ENCODE measurements around the gene ZNF205. TPM values are rescaled to one million over a fixed set of nuclear protein-coding genes. Genes with fewer than 3 reads are reported as not detected.
A peak's percentile ranks its signal among the peaks of the same experiment; 100 is the strongest.

ZNF205 gene
- total and polyA plus RNA-seq, 2 of the 13 experiments (the other 11 are each of a cell fraction or from before 2014, with no cell fraction given): 5.8 to 10.2 TPM

- TF ChIP-seq, protein P1, sequence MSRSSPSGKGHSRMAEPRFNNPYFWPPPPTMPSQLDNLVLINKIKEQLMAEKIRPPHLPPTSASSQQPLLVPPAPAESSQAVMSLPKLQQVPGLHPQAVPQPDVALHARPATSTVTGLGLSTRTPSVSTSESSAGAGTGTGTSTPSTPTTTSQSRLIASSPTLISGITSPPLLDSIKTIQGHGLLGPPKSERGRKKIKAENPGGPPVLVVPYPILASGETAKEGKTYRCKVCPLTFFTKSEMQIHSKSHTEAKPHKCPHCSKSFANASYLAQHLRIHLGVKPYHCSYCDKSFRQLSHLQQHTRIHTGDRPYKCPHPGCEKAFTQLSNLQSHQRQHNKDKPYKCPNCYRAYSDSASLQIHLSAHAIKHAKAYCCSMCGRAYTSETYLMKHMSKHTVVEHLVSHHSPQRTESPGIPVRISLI (CRISPR knock-in tag; IDR thresholded peaks at IDR 0.05; ENCODE audit: borderline replicate concordance): peak; percentile 49; the same call in 1 of the 2 replicates
- TF ChIP-seq ZBTB2 (CRISPR knock-in tag; IDR thresholded peaks at IDR 0.05; ENCODE audit: low read depth) (peak; percentile 92), NFAT5 (CRISPR knock-in tag; IDR thresholded peaks at IDR 0.05) (no peak), HNRNPK (IDR thresholded peaks at IDR 0.05; ENCODE audit: low read depth, low read length, poor library complexity, severe bottlenecking) (peak; percentile 35), ZMYM4 (CRISPR knock-in tag; IDR thresholded peaks at IDR 0.05) (peak; percentile 65), ONECUT2 (CRISPR knock-in tag; IDR thresholded peaks at IDR 0.05) (no peak), ZNF563 (CRISPR knock-in tag; IDR thresholded peaks at IDR 0.05) (no peak)
- TF ChIP-seq, protein P2, sequence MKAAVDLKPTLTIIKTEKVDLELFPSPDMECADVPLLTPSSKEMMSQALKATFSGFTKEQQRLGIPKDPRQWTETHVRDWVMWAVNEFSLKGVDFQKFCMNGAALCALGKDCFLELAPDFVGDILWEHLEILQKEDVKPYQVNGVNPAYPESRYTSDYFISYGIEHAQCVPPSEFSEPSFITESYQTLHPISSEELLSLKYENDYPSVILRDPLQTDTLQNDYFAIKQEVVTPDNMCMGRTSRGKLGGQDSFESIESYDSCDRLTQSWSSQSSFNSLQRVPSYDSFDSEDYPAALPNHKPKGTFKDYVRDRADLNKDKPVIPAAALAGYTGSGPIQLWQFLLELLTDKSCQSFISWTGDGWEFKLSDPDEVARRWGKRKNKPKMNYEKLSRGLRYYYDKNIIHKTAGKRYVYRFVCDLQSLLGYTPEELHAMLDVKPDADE (CRISPR knock-in tag; IDR thresholded peaks at IDR 0.05): no peak
- TF ChIP-seq, protein P3, sequence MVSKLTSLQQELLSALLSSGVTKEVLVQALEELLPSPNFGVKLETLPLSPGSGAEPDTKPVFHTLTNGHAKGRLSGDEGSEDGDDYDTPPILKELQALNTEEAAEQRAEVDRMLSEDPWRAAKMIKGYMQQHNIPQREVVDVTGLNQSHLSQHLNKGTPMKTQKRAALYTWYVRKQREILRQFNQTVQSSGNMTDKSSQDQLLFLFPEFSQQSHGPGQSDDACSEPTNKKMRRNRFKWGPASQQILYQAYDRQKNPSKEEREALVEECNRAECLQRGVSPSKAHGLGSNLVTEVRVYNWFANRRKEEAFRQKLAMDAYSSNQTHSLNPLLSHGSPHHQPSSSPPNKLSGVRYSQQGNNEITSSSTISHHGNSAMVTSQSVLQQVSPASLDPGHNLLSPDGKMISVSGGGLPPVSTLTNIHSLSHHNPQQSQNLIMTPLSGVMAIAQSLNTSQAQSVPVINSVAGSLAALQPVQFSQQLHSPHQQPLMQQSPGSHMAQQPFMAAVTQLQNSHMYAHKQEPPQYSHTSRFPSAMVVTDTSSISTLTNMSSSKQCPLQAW (CRISPR knock-in tag; IDR thresholded peaks at IDR 0.05): peak; percentile 76; the same call in 1 of the 2 replicates
- TF ChIP-seq, protein P4, sequence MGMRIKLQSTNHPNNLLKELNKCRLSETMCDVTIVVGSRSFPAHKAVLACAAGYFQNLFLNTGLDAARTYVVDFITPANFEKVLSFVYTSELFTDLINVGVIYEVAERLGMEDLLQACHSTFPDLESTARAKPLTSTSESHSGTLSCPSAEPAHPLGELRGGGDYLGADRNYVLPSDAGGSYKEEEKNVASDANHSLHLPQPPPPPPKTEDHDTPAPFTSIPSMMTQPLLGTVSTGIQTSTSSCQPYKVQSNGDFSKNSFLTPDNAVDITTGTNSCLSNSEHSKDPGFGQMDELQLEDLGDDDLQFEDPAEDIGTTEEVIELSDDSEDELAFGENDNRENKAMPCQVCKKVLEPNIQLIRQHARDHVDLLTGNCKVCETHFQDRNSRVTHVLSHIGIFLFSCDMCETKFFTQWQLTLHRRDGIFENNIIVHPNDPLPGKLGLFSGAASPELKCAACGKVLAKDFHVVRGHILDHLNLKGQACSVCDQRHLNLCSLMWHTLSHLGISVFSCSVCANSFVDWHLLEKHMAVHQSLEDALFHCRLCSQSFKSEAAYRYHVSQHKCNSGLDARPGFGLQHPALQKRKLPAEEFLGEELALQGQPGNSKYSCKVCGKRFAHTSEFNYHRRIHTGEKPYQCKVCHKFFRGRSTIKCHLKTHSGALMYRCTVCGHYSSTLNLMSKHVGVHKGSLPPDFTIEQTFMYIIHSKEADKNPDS (CRISPR knock-in tag; IDR thresholded peaks at IDR 0.05): no peak
- TF ChIP-seq, protein P5, sequence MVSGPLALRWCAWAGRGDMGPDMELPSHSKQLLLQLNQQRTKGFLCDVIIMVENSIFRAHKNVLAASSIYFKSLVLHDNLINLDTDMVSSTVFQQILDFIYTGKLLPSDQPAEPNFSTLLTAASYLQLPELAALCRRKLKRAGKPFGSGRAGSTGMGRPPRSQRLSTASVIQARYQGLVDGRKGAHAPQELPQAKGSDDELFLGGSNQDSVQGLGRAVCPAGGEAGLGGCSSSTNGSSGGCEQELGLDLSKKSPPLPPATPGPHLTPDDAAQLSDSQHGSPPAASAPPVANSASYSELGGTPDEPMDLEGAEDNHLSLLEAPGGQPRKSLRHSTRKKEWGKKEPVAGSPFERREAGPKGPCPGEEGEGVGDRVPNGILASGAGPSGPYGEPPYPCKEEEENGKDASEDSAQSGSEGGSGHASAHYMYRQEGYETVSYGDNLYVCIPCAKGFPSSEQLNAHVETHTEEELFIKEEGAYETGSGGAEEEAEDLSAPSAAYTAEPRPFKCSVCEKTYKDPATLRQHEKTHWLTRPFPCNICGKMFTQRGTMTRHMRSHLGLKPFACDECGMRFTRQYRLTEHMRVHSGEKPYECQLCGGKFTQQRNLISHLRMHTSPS (CRISPR knock-in tag; IDR thresholded peaks at IDR 0.05; ENCODE audit: low read depth): 0 out of 2 replicates have a peak, but pooled peaks have one; percentile 29
These were observed 6.0 kb upstream of the ZNF205 start (continued) for GRCh38 chr16:3106205-3106928.

Data from HepG2 (cell line).